Trophoblast cell (in vitro differentiated cells and primary cell): ENCODE data around the gene C11orf86.
A peak's percentile ranks its signal among the peaks of the same experiment; 100 is the strongest.

ENCODE experiments used
- DNase-seq, 2 donors: peaks; one replicate each; pipeline ENCODE4 v3.0.0-alpha.2; 2016
- H2AFZ ChIP-seq: 2 replicates; pipeline ENCODE4 v1.6.1; 2013; ENCODE audit warnings: low read length, moderate library complexity, mild to moderate bottlenecking; ENCODE audit not compliant: insufficient read depth, poor library complexity
- H2AK5ac ChIP-seq: 2 replicates; pipeline ENCODE4 v1.6.1; 2013; ENCODE audit warnings: mild to moderate bottlenecking, low read length
- H2BK120ac ChIP-seq: 2 replicates; pipeline ENCODE4 v1.6.1; 2013; ENCODE audit warnings: low read length, mild to moderate bottlenecking, moderate library complexity; ENCODE audit not compliant: insufficient read depth, poor library complexity
- H2BK12ac ChIP-seq: 2 replicates; pipeline ENCODE4 v1.6.1; 2013; ENCODE audit warnings: mild to moderate bottlenecking, low read length, moderate library complexity
- H2BK5ac ChIP-seq: 2 replicates; pipeline ENCODE4 v1.6.1; 2013; ENCODE audit warnings: low read length, low read depth, moderate library complexity, mild to moderate bottlenecking; ENCODE audit not compliant: poor library complexity
- H3K14ac ChIP-seq: 2 replicates; pipeline ENCODE4 v1.6.1; 2013; ENCODE audit warnings: mild to moderate bottlenecking, low read length
- H3K18ac ChIP-seq: 2 replicates; pipeline ENCODE4 v1.6.1; 2013; ENCODE audit warnings: mild to moderate bottlenecking, low read length
- H3K23ac ChIP-seq: 2 replicates; pipeline ENCODE4 v1.6.1; 2013; ENCODE audit warnings: low read length
- H3K27ac ChIP-seq: 2 replicates; pipeline ENCODE4 v1.5.1; 2013; ENCODE audit warnings: low read depth, mild to moderate bottlenecking, inconsistent platforms, low read length, moderate library complexity
- H3K27me3 ChIP-seq: 2 replicates; pipeline ENCODE4 v1.6.1; 2013; ENCODE audit warnings: inconsistent platforms, mild to moderate bottlenecking, low read length, moderate library complexity; ENCODE audit not compliant: insufficient read depth
- H3K36me3 ChIP-seq, 2 experiments: 1 replicate in 1 of 2; 2 replicates in 1 of 2; pipeline ENCODE4 v1.6.1; 2013; ENCODE audit warnings: low read length in 2 of 2, mild to moderate bottlenecking in 2 of 2, moderate library complexity in 1 of 2; ENCODE audit not compliant: insufficient read depth in 2 of 2, control insufficient read depth in 1 of 2
- H3K4ac ChIP-seq: 2 replicates; pipeline ENCODE4 v1.6.1; 2013; ENCODE audit warnings: low read depth, mild to moderate bottlenecking, low read length, moderate library complexity
- H3K4me1 ChIP-seq, 2 experiments: 1 replicate in 1 of 2; 2 replicates in 1 of 2; pipeline ENCODE4 v1.6.1; 2013; ENCODE audit warnings: low read length in 2 of 2, mild to moderate bottlenecking in 2 of 2, moderate library complexity in 1 of 2; ENCODE audit not compliant: insufficient read depth in 2 of 2, control insufficient read depth in 1 of 2
- H3K4me2 ChIP-seq: 2 replicates; pipeline ENCODE4 v1.6.1; 2013; ENCODE audit warnings: inconsistent platforms, mild to moderate bottlenecking, low read length, moderate library complexity
- H3K4me3 ChIP-seq: 2 replicates; pipeline ENCODE4 v1.5.1; 2013; ENCODE audit warnings: mild to moderate bottlenecking, low read depth, low read length, inconsistent platforms
- H3K79me1 ChIP-seq: one replicate; pipeline ENCODE4 v1.6.1; 2013; ENCODE audit warnings: low read length
- H3K79me2 ChIP-seq: 2 replicates; pipeline ENCODE4 v1.6.1; 2013; ENCODE audit warnings: low read length, mild to moderate bottlenecking; ENCODE audit not compliant: control insufficient read depth, insufficient read depth, poor library complexity
- H3K9ac ChIP-seq: 2 replicates; pipeline ENCODE4 v1.6.1; 2013; ENCODE audit warnings: mild to moderate bottlenecking, low read length
- H3K9me3 ChIP-seq: 2 replicates; pipeline ENCODE4 v1.6.1; 2013; ENCODE audit warnings: low read depth, mild to moderate bottlenecking, control low read depth, inconsistent platforms, low read length; ENCODE audit not compliant: insufficient read depth
- H4K12ac ChIP-seq: 2 replicates; pipeline ENCODE4 v1.6.1; 2013; ENCODE audit warnings: low read depth, mild to moderate bottlenecking, low read length, moderate library complexity
- H4K8ac ChIP-seq: 2 replicates; pipeline ENCODE4 v1.6.1; 2013; ENCODE audit warnings: low read depth, mild to moderate bottlenecking, low read length, moderate library complexity
- H4K91ac ChIP-seq: one replicate; pipeline ENCODE4 v1.6.1; 2013; ENCODE audit warnings: low read depth, mild to moderate bottlenecking, low read length, moderate library complexity
- WGBS: extraction: QIAGEN DNeasy Blood & Tissue Kit; methylation state at CpG from one replicate; pipeline ENCODE4 v1.1.7; 2013; ENCODE audit warnings: missing lambda C conversion rate; ENCODE audit not compliant: insufficient read length, insufficient coverage; ENCODE audit errors: extremely low coverage; 5-methylcytosine and 5-hydroxymethylcytosine counted together

C11orf86 gene

DNA sequence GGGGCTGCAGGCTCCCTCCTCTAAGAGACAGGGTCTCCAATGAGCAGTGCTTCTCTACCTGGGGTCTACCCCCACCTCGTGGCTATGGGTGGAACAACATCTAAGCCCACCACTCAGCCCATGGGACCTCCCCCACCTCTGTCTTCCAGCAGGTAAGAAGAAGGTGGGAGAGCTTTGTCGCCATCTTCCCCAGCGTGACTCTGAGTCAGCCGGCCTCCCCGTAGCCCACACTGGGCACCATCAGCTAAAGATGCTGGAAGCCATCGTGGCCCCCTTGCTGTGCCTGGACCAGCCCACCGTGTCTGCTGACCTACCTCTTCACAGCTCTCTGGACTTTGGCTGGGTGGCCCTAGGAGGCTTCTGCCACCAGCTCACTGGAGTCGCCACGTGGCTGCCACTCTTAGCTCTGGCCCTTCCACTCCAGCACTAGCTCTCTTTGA, 944 bp downstream of the C11orf86 start:
- no peaks in the 10 kb centered on the region for H3K36me3 ChIP-seq
- no peak overlapping the region for H4K8ac ChIP-seq
- no peak overlapping the region for H3K4ac ChIP-seq
- H4K12ac ChIP-seq: no peak overlapping the region
- no peak overlapping the region for H3K23ac ChIP-seq
- peaks cover 3% of the 10 kb centered on the region for H3K9me3 ChIP-seq
- no peak overlapping the region for H2AFZ ChIP-seq
- H3K9ac ChIP-seq: no peak overlapping the region
- peaks cover 2 to 3% of the 10 kb centered on the region in 2 experiments for H3K4me1 ChIP-seq
- no peak overlapping the region for H3K4me2 ChIP-seq
- H2BK120ac ChIP-seq: no peak overlapping the region
- H3K4me3 ChIP-seq: no peak overlapping the region
- WGBS: no CpG with 5 or more reads among the region's 9 CpGs
- H4K91ac ChIP-seq: no peak overlapping the region
- H3K27ac ChIP-seq: no peak overlapping the region
- H3K79me1 ChIP-seq: no peaks in the 10 kb centered on the region
- H3K14ac ChIP-seq: no peak overlapping the region
- H2AK5ac ChIP-seq: no peak overlapping the region
- H3K79me2 ChIP-seq: no peaks in the 10 kb centered on the region
- no peaks in the 10 kb centered on the region for H3K27me3 ChIP-seq
- no peak overlapping the region for H3K18ac ChIP-seq
- DNase-seq: peak; percentile 11 to 49
- no peak overlapping the region for H2BK12ac ChIP-seq
- no peak overlapping the region for H2BK5ac ChIP-seq

DNA sequence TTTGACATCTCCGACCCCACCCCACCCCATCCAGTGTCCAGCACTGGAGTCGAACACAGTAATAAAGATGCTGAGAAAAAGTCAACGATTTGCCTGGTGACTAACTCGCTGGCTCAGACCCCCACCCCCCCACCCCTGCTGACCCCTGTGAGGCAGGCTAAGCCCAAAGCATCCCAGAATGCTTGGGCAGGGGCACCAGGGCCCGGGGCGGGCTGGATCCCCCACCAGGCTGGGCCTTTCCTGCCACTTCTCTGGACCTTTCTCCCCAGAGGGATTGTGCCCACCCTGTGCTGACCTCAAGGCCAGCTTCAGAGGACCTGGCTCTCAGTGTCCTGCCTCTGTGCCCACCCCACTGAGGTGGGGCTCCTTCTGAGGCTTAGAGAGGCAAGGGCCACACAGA, 1.8 kb downstream of the C11orf86 start:
- no peak overlapping the region for H3K9ac ChIP-seq

DNA sequence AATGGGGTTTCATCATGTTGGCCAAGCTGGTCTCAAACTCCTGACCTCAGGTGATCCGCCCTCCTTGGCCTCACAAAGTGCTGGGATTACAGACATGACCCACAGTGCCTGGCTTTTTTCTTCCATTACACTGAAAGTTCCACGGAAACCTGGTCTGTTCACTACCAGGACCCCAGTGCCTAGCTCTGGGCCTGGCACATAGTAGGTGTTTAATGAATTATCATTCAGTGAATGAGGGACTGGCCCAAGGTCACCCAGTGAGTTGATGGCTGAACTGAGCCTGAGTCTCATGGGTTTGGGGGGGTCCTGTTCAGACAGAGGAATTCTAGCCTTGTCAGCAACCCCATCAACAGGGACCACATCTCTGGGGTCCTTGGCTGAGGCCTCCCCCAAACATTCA, 3.1 kb downstream of the C11orf86 start:
- no CpG with 5 or more reads among the region's 2 CpGs for WGBS
- Histone ChIP-seq H3K23ac (no peak overlapping the region), H3K36me3 (no peaks in the 10 kb centered on the region), H3K14ac (no peak overlapping the region), H3K79me2 (no peaks in the 10 kb centered on the region), H3K9ac (no peak overlapping the region), H4K12ac (no peak overlapping the region), H2AK5ac (no peak overlapping the region), H4K8ac (no peak overlapping the region), H3K4ac (no peak overlapping the region), H4K91ac (no peak overlapping the region), H3K4me1 (peaks cover 0 to 3% of the 10 kb centered on the region in 2 experiments), H3K18ac (no peak overlapping the region), H3K4me2 (no peak overlapping the region), H3K27ac (no peak overlapping the region), H2AFZ (no peak overlapping the region), H2BK120ac (no peak overlapping the region), H3K27me3 (no peaks in the 10 kb centered on the region), H2BK5ac (no peak overlapping the region), H3K4me3 (no peak overlapping the region), H3K79me1 (no peaks in the 10 kb centered on the region), H3K9me3 (peaks cover 3% of the 10 kb centered on the region), H2BK12ac (no peak overlapping the region)
- DNase-seq: no peak

More for the DNA sequence above, 1.8 kb downstream of the C11orf86 start:
- Histone ChIP-seq H3K4me2 (no peak overlapping the region), H3K9me3 (peaks cover 3% of the 10 kb centered on the region), H2BK120ac (no peak overlapping the region), H3K18ac (no peak overlapping the region), H3K79me2 (no peaks in the 10 kb centered on the region), H2BK5ac (no peak overlapping the region), H3K14ac (no peak overlapping the region), H2AK5ac (no peak overlapping the region), H3K79me1 (no peaks in the 10 kb centered on the region), H2BK12ac (no peak overlapping the region), H3K4me1 (peaks cover 0 to 3% of the 10 kb centered on the region in 2 experiments), H3K36me3 (no peaks in the 10 kb centered on the region), H4K12ac (no peak overlapping the region), H3K4me3 (no peak overlapping the region), H4K91ac (no peak overlapping the region), H3K23ac (no peak overlapping the region), H3K27me3 (no peaks in the 10 kb centered on the region), H3K4ac (no peak overlapping the region), H2AFZ (no peak overlapping the region), H4K8ac (no peak overlapping the region), H3K27ac (no peak overlapping the region)
- no peak for DNase-seq
- WGBS: no CpG with 5 or more reads among the region's 6 CpGs

GRCh38 chr11:66978717-66979116, 3.6 kb downstream of the C11orf86 start:
- Histone ChIP-seq H3K9ac (no peak overlapping the region), H3K14ac (no peak overlapping the region)
- no CpG with 5 or more reads among the region's 6 CpGs for WGBS

More at GRCh38 chr11:66978717-66979116, 3.6 kb downstream of the C11orf86 start:
- DNase-seq: no peak
- Histone ChIP-seq H3K4me1 (peaks cover 0 to 3% of the 10 kb centered on the region in 2 experiments), H3K4me2 (no peak overlapping the region), H2AFZ (no peak overlapping the region), H3K79me2 (no peaks in the 10 kb centered on the region), H3K23ac (no peak overlapping the region), H3K36me3 (no peaks in the 10 kb centered on the region), H4K12ac (no peak overlapping the region), H3K27ac (no peak overlapping the region), H4K91ac (no peak overlapping the region), H3K18ac (no peak overlapping the region), H2AK5ac (no peak overlapping the region), H3K9me3 (peaks cover 3% of the 10 kb centered on the region), H3K4ac (no peak overlapping the region), H2BK5ac (no peak overlapping the region), H3K27me3 (no peaks in the 10 kb centered on the region), H3K4me3 (no peak overlapping the region), H2BK12ac (no peak overlapping the region), H4K8ac (no peak overlapping the region), H3K79me1 (no peaks in the 10 kb centered on the region), H2BK120ac (no peak overlapping the region)
